Amygdala (tissue), 56 donors: ENCODE data around the gene ITK.

Experiments
- DNase-seq, 56 donors: peaks; one replicate each; lab custom pipeline; 2025; lab: John Stamatoyannopoulos, UW

The ITK gene

GRCh38 chr5:157180374-157181264 is at the start of gene ITK:
Gene ITK (plus strand): TSS chr5:157180840. CDS start chr5:157180978, 138 bp downstream.
- no peak for DNase-seq

GRCh38 chr5:157130925-157131324 is 49.7 kb upstream of the ITK start:
- DNase-seq = no peak

- DNase-seq = no peak
Observed at GRCh38 chr5:157132281-157132612, 48.4 kb upstream of the ITK start.

GRCh38 chr5:157137691-157138090 is 42.9 kb upstream of the ITK start:
- no peak for DNase-seq

- DNase-seq = peak; percentile 7 to 97 (median 89)
Observed at GRCh38 chr5:157142317-157143126, 38.1 kb upstream of the ITK start, which contains the start of gene MED7. Gene MED7 (minus strand): TSS chr5:157142865. CDS start chr5:157139431, 3,434 bp downstream.

- DNase-seq = peak in 46 of 56 donors; percentile 4 to 78 (median 35)
Observed at GRCh38 chr5:157143127-157143971, 37.3 kb upstream of the ITK start.

GRCh38 chr5:157148734-157149615 is 31.7 kb upstream of the ITK start:
- peak in 43 of 56 donors; percentile 1 to 83 (median 26) for DNase-seq

GRCh38 chr5:157150995-157151394 is 29.6 kb upstream of the ITK start:
- no peak for DNase-seq

GRCh38 chr5:157155297-157155696 is 25.3 kb upstream of the ITK start:
- DNase-seq = no peak

- DNase-seq = no peak
Observed at GRCh38 chr5:157157293-157157891, 23.2 kb upstream of the ITK start.

- DNase-seq = no peak
Observed at GRCh38 chr5:157159209-157159751, 21.4 kb upstream of the ITK start.

GRCh38 chr5:157160001-157160400 is 20.6 kb upstream of the ITK start:
- no peak for DNase-seq

- no peak for DNase-seq
Observed at GRCh38 chr5:157161996-157162395, 18.6 kb upstream of the ITK start.

- no peak for DNase-seq
Observed at GRCh38 chr5:157162919-157163510, 17.6 kb upstream of the ITK start.

GRCh38 chr5:157164521-157164920 is 16.1 kb upstream of the ITK start:
- no peak for DNase-seq

- DNase-seq = no peak
Observed at GRCh38 chr5:157165261-157165660, 15.4 kb upstream of the ITK start.

GRCh38 chr5:157165668-157166067 is 15.0 kb upstream of the ITK start:
- no peak for DNase-seq
